ENCODE measurements around the gene SUN2. TPM values are rescaled to one million over a fixed set of nuclear protein-coding genes. Genes with fewer than 3 reads are reported as not detected.

SUN2 gene
- total and polyA plus RNA-seq, 2 donors (not counting 1 experiment from before 2014, with no cell fraction given), result 224 to 305 TPM

GRCh38 chr22:38700789-38701628, 54.8 kb downstream of the SUN2 start, which contains the start of gene JOSD1:
Gene JOSD1, minus strand, starts transcription at chr22:38700943. Its CDS starts 956 bp downstream, at chr22:38699987.
- Histone ChIP-seq H3K4me1 (ENCODE audit: control insufficient read depth in 2 of 2, insufficient read depth in 2 of 2, low read length in 2 of 2) (peaks cover 32 to 38% of the 10 kb centered on the region in 2 donors), H3K9me3 (ENCODE audit: control extremely low read depth in 1 of 3, control insufficient read depth in 2 of 3, insufficient read depth in 1 of 3, low read length in 2 of 3) (no peaks in the 10 kb centered on the region), H3K27ac (ENCODE audit: low read length in 2 of 2) (peak within 1 kb of the TSS; percentile 98 to 99), H3K9ac (ENCODE audit: low read length) (peak within 1 kb of the TSS; percentile 96), H4K20me1 (ENCODE audit: control insufficient read depth, insufficient read depth, low read length, poor library complexity, severe bottlenecking) (no peaks in the 10 kb centered on the region), H3K79me2 (ENCODE audit: control insufficient read depth, insufficient read depth, low read length) (peaks cover 33% of the 10 kb centered on the region), H3K4me3 (ENCODE audit: control extremely low read depth in 1 of 5, extremely low read depth in 1 of 5, insufficient read depth in 1 of 5, low read depth in 2 of 5, low read length in 4 of 5) (peak within 1 kb of the TSS; percentile 41 to 87 (median 74)), H3K4me2 (replicated peaks; ENCODE audit: low read depth, low read length, poor library complexity, severe bottlenecking) (peak within 1 kb of the TSS; percentile 74), H2AFZ (ENCODE audit: insufficient read depth, low read depth, low read length, poor library complexity, severe bottlenecking) (peak within 1 kb of the TSS; percentile 40), H3K36me3 (replicated peaks in 1 of 2; ENCODE audit: control extremely low read depth in 1 of 2, control insufficient read depth in 1 of 2, extremely low read depth in 1 of 2, insufficient read depth in 2 of 2, low read length in 1 of 2) (no peaks in the 10 kb centered on the region), H3K27me3 (replicated peaks in 1 of 4; ENCODE audit: control extremely low read depth in 1 of 4, control insufficient read depth in 3 of 4, insufficient read depth in 4 of 4, low read length in 3 of 4) (no peaks in the 10 kb centered on the region)
- peak within 1 kb of the TSS; percentile 95 for H3K4me3 Mint-ChIP-seq
- H3K27me3 Mint-ChIP-seq, result no peaks in the 10 kb centered on the region
- peaks cover 69% of the 10 kb centered on the region for H3K4me1 Mint-ChIP-seq
- H3K9me3 Mint-ChIP-seq (ENCODE audit: insufficient read depth), result no peaks in the 10 kb centered on the region
- H3K27ac Mint-ChIP-seq, result peak within 1 kb of the TSS; percentile 99
- ChIA-PET POLR2A (interaction anchor here (0.7 to 0.8 kb wide), 2 partner anchors 26 to 148 kb away, joined by 3 to 4 read pairs; no protein-coding TSS in a partner anchor), CTCF (interaction anchor here (1.1 to 6.7 kb wide), 2 partner anchors 19 kb away, joined by 4 to 51 read pairs; partner anchors contain the start of gene TOMM22)
- WGBS (ENCODE audit: insufficient coverage), result under 1% methylated on average over 93 of the region's 94 CpGs
- TF ChIP-seq EZH2 (IDR thresholded peaks at IDR 0.05; ENCODE audit: borderline replicate concordance, insufficient read depth, low read depth, low read length, poor library complexity, severe bottlenecking), result no peak
- TF ChIP-seq CTCF (IDR thresholded peaks at IDR 0.05), result no peak
- peak; percentile 39 for ATAC-seq (ENCODE audit: low read depth)
- DNase-seq, result peak; percentile 99
- intact Hi-C loops (cut with micrococcal nuclease), result loop anchor here (1.0 to 10.0 kb wide), 4 partner anchors 93 to 516 kb away; partner anchors contain the start of genes CSNK1E, DDX17, DNAL4 and PLA2G6

Measured in B cell (primary cell).